Neural cell (in vitro differentiated cells): ENCODE measurements around the gene HYAL1. TPM values are rescaled to one million over a fixed set of nuclear protein-coding genes. Genes with fewer than 3 reads are reported as not detected.
A peak's percentile ranks its signal among the peaks of the same experiment; 100 is the strongest.

Source experiments
- H2AFZ ChIP-seq: fragments of 200-600, 300-800 bp; sonication (generic), shearing (Covaris generic); 2 replicates; pipeline ENCODE4 v1.6.0; 2014; ENCODE audit warnings: low read depth, mild to moderate bottlenecking, antibody characterized with exemption, low read length, moderate library complexity
- H3F3A ChIP-seq: fragments of 200-600 bp; shearing (Covaris generic); 2 replicates; pipeline ENCODE4 v1.6.1; 2016; ENCODE audit warnings: mild to moderate bottlenecking, moderate library complexity, mixed read lengths, antibody characterized with exemption, low read length; ENCODE audit not compliant: insufficient read depth, poor library complexity, severe bottlenecking
- H3K27ac ChIP-seq: fragments of 200-600, 300-800 bp; sonication (generic), shearing (Covaris generic); 2 replicates; pipeline ENCODE4 v1.5.1; 2014; ENCODE audit warnings: mild to moderate bottlenecking, low read length, moderate library complexity
- H3K27me3 ChIP-seq: fragments of 300-800, 200-600 bp; sonication (generic), shearing (Covaris generic); 2 replicates; pipeline ENCODE4 v1.6.0; 2014; ENCODE audit warnings: mild to moderate bottlenecking, low read depth, low read length, moderate library complexity; ENCODE audit not compliant: insufficient read depth
- H3K36me3 ChIP-seq: fragments of 300-800, 200-600 bp; sonication (generic), shearing (Covaris generic); 2 replicates; pipeline ENCODE4 v1.5.1; 2014; ENCODE audit warnings: mild to moderate bottlenecking, antibody characterized with exemption, low read length, moderate library complexity; ENCODE audit not compliant: insufficient read depth
- H3K4me2 ChIP-seq: fragments of 300-800, 200-600 bp; sonication (generic), shearing (Covaris generic); 2 replicates; pipeline ENCODE4 v1.6.0; 2014; ENCODE audit warnings: mild to moderate bottlenecking, low read length
- H3K4me3 ChIP-seq: fragments of 300-800, 200-600 bp; sonication (generic), shearing (Covaris generic); 2 replicates; pipeline ENCODE4 v1.5.1; 2014; ENCODE audit warnings: mild to moderate bottlenecking, low read length, moderate library complexity
- H3K79me2 ChIP-seq: fragments of 200-600 bp; shearing (Covaris generic); replicated peaks from 2 replicates; pipeline ENCODE4 v1.6.0; 2014; ENCODE audit warnings: mild to moderate bottlenecking, low read length, moderate library complexity; ENCODE audit not compliant: insufficient read depth
- H3K9ac ChIP-seq: fragments of 300-800, 200-600 bp; sonication (generic), shearing (Covaris generic); 2 replicates; pipeline ENCODE4 v1.6.1; 2016; ENCODE audit warnings: mild to moderate bottlenecking, low read length, mixed read lengths
- H3K9me2 ChIP-seq: fragments of 200-600 bp; shearing (Covaris generic); 2 replicates; pipeline ENCODE4 v1.6.1; 2016; ENCODE audit warnings: mild to moderate bottlenecking, low read length, mixed read lengths; ENCODE audit not compliant: insufficient read depth
- H3K9me3 ChIP-seq: fragments of 200-600, 300-800 bp; sonication (generic), shearing (Covaris generic); 2 replicates; pipeline ENCODE4 v1.6.1; 2016; ENCODE audit warnings: mild to moderate bottlenecking, mixed run types, low read length, moderate library complexity, mixed read lengths
- H4K20me1 ChIP-seq: fragments of 200-600 bp; shearing (Covaris generic); 2 replicates; pipeline ENCODE4 v1.6.1; 2016; ENCODE audit warnings: mild to moderate bottlenecking, mixed run types; ENCODE audit not compliant: insufficient read depth
- EP300 ChIP-seq: fragments of 450-650 bp; conservative IDR thresholded peaks from 2 replicates; pipeline ENCODE4 v1.6.1; 2014; ENCODE audit warnings: antibody characterized with exemption, mild to moderate bottlenecking, moderate library complexity; ENCODE audit not compliant: poor library complexity, severe bottlenecking
- EZH2 ChIP-seq: fragments of 200-600, 300-800 bp; shearing (Covaris generic), sonication (generic); IDR thresholded peaks from 2 replicates; pipeline ENCODE4 v1.6.1; 2014; ENCODE audit warnings: antibody characterized with exemption, low read length, borderline replicate concordance, mild to moderate bottlenecking; ENCODE audit not compliant: insufficient read depth, poor library complexity, severe bottlenecking
- MXI1 ChIP-seq: fragments of 450-650 bp; conservative IDR thresholded peaks from 2 replicates; pipeline ENCODE4 v1.6.1; 2014; ENCODE audit warnings: antibody characterized with exemption, mild to moderate bottlenecking; ENCODE audit not compliant: poor library complexity, severe bottlenecking
- POLR2AphosphoS5 ChIP-seq: IDR thresholded peaks from 2 replicates; pipeline ENCODE4 v1.6.1; 2012
- RAD21 ChIP-seq: fragments of 450-650 bp; conservative IDR thresholded peaks from 2 replicates; pipeline ENCODE4 v1.6.1; 2014; ENCODE audit warnings: antibody characterized with exemption, mild to moderate bottlenecking, moderate library complexity
- SMC3 ChIP-seq: fragments of 450-650 bp; conservative IDR thresholded peaks from 2 replicates; pipeline ENCODE4 v1.6.1; 2014; ENCODE audit warnings: antibody characterized with exemption, mild to moderate bottlenecking, moderate library complexity; ENCODE audit not compliant: poor library complexity
- TAF1 ChIP-seq: IDR thresholded peaks from 2 replicates; pipeline ENCODE4 v1.6.1; 2012; ENCODE audit warnings: low read depth
- polyA plus RNA-seq: library from polyadenylated mRNA; depleted of rRNA; stranded (reverse); fragments of >200 nt; gene quantifications from 2 replicates; pipeline ENCODE4 v1.2.3, GENCODE V29; 2014
- TF ChIP-seq, protein P1 (sequence below): IDR thresholded peaks from 2 replicates; pipeline ENCODE4 v1.6.1; 2012; ENCODE audit warnings: borderline replicate concordance
- TF ChIP-seq, protein P2 (sequence below): fragments of 450-650 bp; IDR thresholded peaks from 2 replicates; pipeline ENCODE4 v1.5.1; 2014; ENCODE audit warnings: antibody characterized with exemption, mild to moderate bottlenecking, moderate library complexity; ENCODE audit not compliant: poor library complexity, severe bottlenecking

HYAL1 gene
- polyA plus RNA-seq, 1 donor from 2014 or later = 2.2 TPM

DNA sequence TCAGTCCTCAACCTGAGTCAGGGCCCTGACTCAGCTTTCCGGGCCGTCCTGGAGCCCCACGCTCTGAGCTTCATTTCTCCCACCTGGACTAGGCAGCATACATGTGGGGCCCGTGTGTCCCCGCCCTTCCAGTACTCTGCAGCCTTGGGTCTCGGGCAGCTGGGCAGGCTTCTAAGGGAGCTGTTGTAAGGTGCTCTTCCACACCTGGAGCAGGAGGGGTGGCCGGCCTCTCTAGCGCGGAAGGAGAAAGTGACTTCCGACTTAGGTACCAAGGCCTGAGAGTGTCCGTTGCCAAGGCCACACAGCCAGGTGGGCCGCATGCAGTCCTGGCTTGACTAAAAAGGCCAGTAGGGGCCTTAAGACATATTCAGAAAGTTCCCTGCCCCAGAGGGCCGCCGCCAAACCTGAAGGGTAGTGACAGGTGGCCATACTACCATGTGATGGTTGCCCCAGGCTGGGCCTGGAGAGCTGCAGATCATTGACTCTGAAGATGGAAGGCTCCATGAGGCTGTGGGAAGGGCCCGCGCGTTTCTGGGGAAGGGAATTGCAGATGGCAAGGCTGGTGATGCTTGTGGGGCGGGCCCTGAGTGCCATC, 43.8 kb downstream of the HYAL1 start:
- H3K9me2 ChIP-seq = no peaks in the 10 kb centered on the region
- H3K27ac ChIP-seq = peak overlapping the region; percentile 90
- H3K9ac ChIP-seq = peak overlapping the region; percentile 95
- no peaks in the 10 kb centered on the region for H3K27me3 ChIP-seq
- no peaks in the 10 kb centered on the region for H3K79me2 ChIP-seq
- no peak overlapping the region for H3K4me2 ChIP-seq
- peaks cover 5% of the 10 kb centered on the region for H3K36me3 ChIP-seq
- no peak overlapping the region for H2AFZ ChIP-seq
- peaks cover 5% of the 10 kb centered on the region for H3F3A ChIP-seq
- TF ChIP-seq TAF1 (peak; percentile 6), MXI1 (no peak)
- no peaks in the 10 kb centered on the region for H3K9me3 ChIP-seq
- H4K20me1 ChIP-seq = no peaks in the 10 kb centered on the region
- H3K4me3 ChIP-seq = peak overlapping the region; percentile 69

DNA sequence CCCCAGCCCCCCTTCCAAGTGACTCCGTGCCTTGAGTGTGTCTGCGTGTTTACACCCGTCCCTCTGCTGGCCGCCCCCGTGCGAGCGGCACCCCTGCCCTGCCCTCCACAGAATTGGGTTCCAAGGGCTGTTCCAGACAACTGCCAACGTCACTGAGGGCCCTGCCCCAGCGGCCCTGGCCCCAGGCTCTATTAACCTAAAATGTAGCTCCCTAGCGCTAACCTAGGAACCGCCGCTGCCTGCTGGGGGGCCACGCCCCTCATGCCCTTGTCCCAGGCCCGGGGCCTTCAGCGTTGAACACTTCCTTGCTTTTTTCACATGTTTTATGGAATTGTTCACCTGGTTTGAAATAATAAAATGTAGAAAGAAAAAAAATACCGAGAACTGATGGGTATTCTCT, 44.4 kb downstream of the HYAL1 start:
- Histone ChIP-seq H3K9ac (peak overlapping the region; percentile 95), H3K79me2 (no peaks in the 10 kb centered on the region), H2AFZ (no peak overlapping the region), H3K9me3 (no peaks in the 10 kb centered on the region), H4K20me1 (no peaks in the 10 kb centered on the region), H3K4me2 (no peak overlapping the region), H3K36me3 (peaks cover 5% of the 10 kb centered on the region), H3K4me3 (no peak overlapping the region), H3F3A (peaks cover 5% of the 10 kb centered on the region), H3K9me2 (no peaks in the 10 kb centered on the region), H3K27ac (no peak overlapping the region), H3K27me3 (no peaks in the 10 kb centered on the region)
- TF ChIP-seq TAF1 (no peak), POLR2AphosphoS5 (no peak), MXI1 (no peak), EZH2 (no peak)
- TF ChIP-seq, protein P1, sequence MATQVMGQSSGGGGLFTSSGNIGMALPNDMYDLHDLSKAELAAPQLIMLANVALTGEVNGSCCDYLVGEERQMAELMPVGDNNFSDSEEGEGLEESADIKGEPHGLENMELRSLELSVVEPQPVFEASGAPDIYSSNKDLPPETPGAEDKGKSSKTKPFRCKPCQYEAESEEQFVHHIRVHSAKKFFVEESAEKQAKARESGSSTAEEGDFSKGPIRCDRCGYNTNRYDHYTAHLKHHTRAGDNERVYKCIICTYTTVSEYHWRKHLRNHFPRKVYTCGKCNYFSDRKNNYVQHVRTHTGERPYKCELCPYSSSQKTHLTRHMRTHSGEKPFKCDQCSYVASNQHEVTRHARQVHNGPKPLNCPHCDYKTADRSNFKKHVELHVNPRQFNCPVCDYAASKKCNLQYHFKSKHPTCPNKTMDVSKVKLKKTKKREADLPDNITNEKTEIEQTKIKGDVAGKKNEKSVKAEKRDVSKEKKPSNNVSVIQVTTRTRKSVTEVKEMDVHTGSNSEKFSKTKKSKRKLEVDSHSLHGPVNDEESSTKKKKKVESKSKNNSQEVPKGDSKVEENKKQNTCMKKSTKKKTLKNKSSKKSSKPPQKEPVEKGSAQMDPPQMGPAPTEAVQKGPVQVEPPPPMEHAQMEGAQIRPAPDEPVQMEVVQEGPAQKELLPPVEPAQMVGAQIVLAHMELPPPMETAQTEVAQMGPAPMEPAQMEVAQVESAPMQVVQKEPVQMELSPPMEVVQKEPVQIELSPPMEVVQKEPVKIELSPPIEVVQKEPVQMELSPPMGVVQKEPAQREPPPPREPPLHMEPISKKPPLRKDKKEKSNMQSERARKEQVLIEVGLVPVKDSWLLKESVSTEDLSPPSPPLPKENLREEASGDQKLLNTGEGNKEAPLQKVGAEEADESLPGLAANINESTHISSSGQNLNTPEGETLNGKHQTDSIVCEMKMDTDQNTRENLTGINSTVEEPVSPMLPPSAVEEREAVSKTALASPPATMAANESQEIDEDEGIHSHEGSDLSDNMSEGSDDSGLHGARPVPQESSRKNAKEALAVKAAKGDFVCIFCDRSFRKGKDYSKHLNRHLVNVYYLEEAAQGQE = no peak
- TF ChIP-seq, protein P2, sequence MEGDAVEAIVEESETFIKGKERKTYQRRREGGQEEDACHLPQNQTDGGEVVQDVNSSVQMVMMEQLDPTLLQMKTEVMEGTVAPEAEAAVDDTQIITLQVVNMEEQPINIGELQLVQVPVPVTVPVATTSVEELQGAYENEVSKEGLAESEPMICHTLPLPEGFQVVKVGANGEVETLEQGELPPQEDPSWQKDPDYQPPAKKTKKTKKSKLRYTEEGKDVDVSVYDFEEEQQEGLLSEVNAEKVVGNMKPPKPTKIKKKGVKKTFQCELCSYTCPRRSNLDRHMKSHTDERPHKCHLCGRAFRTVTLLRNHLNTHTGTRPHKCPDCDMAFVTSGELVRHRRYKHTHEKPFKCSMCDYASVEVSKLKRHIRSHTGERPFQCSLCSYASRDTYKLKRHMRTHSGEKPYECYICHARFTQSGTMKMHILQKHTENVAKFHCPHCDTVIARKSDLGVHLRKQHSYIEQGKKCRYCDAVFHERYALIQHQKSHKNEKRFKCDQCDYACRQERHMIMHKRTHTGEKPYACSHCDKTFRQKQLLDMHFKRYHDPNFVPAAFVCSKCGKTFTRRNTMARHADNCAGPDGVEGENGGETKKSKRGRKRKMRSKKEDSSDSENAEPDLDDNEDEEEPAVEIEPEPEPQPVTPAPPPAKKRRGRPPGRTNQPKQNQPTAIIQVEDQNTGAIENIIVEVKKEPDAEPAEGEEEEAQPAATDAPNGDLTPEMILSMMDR = no peak

DNA sequence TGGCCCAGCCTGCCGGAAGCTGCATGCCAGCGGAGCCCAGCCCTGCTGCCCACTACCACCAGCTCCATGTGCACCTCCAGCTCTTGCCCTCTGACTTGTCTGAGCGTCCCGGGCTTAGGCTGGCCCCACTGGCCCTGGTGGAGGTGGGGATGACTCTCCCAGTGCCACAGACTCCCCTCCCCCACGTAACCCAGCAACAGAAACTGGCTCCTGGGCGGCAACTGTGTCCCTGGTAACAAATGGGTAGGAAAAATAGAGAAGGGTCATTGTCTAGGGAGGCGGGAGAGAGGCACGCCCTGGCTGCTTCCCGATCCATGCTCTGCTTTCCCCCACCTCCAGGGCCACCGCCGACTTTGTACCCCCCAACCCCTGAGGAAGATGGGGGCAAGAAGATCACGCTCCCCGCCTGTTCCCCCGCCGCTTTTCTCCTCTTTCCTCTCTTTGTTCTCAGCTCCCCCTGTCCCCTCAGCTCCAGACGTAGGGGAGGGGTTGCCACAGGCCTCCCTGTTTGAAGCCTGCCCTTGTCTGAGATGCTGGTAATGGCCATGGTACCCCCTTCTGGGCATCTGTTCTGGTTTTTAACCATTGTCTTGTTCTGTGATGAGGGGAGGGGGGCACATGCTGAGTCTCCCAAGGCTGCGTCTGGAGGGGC, 45.2 kb downstream of the HYAL1 start:
- H3K27me3 ChIP-seq = no peaks in the 10 kb centered on the region
- no peaks in the 10 kb centered on the region for H4K20me1 ChIP-seq
- peak overlapping the region; percentile 20 for H3K27ac ChIP-seq
- no peak for TF ChIP-seq RAD21
- TF ChIP-seq, protein P2 = no peak
- TF ChIP-seq TAF1 = no peak
- TF ChIP-seq MXI1 = no peak
- no peak for TF ChIP-seq EZH2
- TF ChIP-seq POLR2AphosphoS5 = no peak
- TF ChIP-seq SMC3 = no peak
- no peak for TF ChIP-seq EP300
- TF ChIP-seq, protein P1 = no peak
- no peak overlapping the region for H2AFZ ChIP-seq
- H3K79me2 ChIP-seq = no peaks in the 10 kb centered on the region
- H3F3A ChIP-seq = peaks cover 5% of the 10 kb centered on the region
- no peak overlapping the region for H3K4me3 ChIP-seq
- no peak overlapping the region for H3K9ac ChIP-seq
- no peak overlapping the region for H3K4me2 ChIP-seq
- H3K9me3 ChIP-seq = no peaks in the 10 kb centered on the region
- no peaks in the 10 kb centered on the region for H3K9me2 ChIP-seq
- H3K36me3 ChIP-seq = peaks cover 5% of the 10 kb centered on the region
